Sigmoid colon (tissue), 7 donors: ENCODE measurements around the gene ITGA7. TPM values are rescaled to one million over a fixed set of nuclear protein-coding genes. Genes with fewer than 3 reads are reported as not detected.

ENCODE experiments used
- DNase-seq: peaks from one replicate; pipeline ENCODE4 v3.0.0-alpha.2; 2019
- H3K27ac ChIP-seq, 4 donors: fragments of 200-600 bp; sonication (generic); one replicate each; pipeline ENCODE4 v1.5.1; 2016 to 2019; ENCODE audit warnings: mild to moderate bottlenecking in 1 of 4
- H3K27me3 ChIP-seq, 3 donors: fragments of 200-600 bp; sonication (generic); one replicate each; pipeline ENCODE4 v1.5.1; 2019; ENCODE audit warnings: mild to moderate bottlenecking in 1 of 3
- H3K36me3 ChIP-seq, 4 donors: fragments of 200-600 bp; sonication (generic); one replicate each; pipeline ENCODE4 v1.5.1; 2016 to 2019
- H3K4me1 ChIP-seq, 4 donors: fragments of 200-600 bp; sonication (generic); one replicate each; pipeline ENCODE4 v1.5.1; 2017 to 2019
- H3K4me3 ChIP-seq, 4 donors: fragments of 200-600 bp; sonication (generic); one replicate each; pipeline ENCODE4 v1.5.1; 2017 to 2019; ENCODE audit warnings: mild to moderate bottlenecking in 2 of 4, moderate library complexity in 1 of 4
- H3K9me3 ChIP-seq, 4 donors: fragments of 200-600 bp in 3 of 4; sonication (generic) in 3 of 4; one replicate each; pipeline versions ENCODE4 v1.5.1 to v1.6.1; 2013 to 2019
- EP300 ChIP-seq, 4 donors: sonication (generic); formaldehyde crosslinking; IDR thresholded peaks; one replicate each; pipeline ENCODE4 v1.6.1; 2017; ENCODE audit warnings: antibody characterized with exemption in 4 of 4
- POLR2A ChIP-seq, 2 donors: fragments of 450-650 bp; IDR thresholded peaks; one replicate each; pipeline ENCODE4 v1.6.1; 2016; ENCODE audit warnings: antibody characterized with exemption in 2 of 2, mild to moderate bottlenecking in 2 of 2, moderate library complexity in 2 of 2
- POLR2AphosphoS5 ChIP-seq, 4 donors: sonication (generic); formaldehyde crosslinking; IDR thresholded peaks; one replicate each; pipeline ENCODE4 v1.6.1; 2017; ENCODE audit warnings: antibody characterized with exemption in 4 of 4
- WGBS, 2 donors: extraction: QIAGEN DNeasy Blood & Tissue Kit; methylation state at CpG; one replicate each; pipeline ENCODE4 v1.1.7; 2013; 5-methylcytosine and 5-hydroxymethylcytosine counted together
- intact Hi-C: fragments of 100-400 bp; cut with DNase I; formaldehyde crosslinking; loops from one replicate; pipeline ENCODE4 v1.15.1; 2023
- polyA plus RNA-seq, 3 donors: library from polyadenylated mRNA; stranded (reverse); fragments of 200-250 nt; gene quantifications; one replicate each; pipeline ENCODE4 v1.2.3, GENCODE V29; 2013
- total RNA-seq, 4 donors: library from RNA; depleted of rRNA; stranded (reverse); fragments of >200 nt; gene quantifications; one replicate each; pipeline ENCODE4 v1.1.0, GENCODE V29; 2016
- TF ChIP-seq, protein P1 (sequence below), 4 experiments: fragments of 450-650 bp in 3 of 4; fragments of 200-600 bp in 1 of 4; IDR thresholded peaks; one replicate each; pipeline ENCODE4 v1.5.1; 2016 to 2019; ENCODE audit warnings: antibody characterized with exemption in 4 of 4, mild to moderate bottlenecking in 3 of 4, moderate library complexity in 2 of 4
- donor health status: healthy with polysubstance abuse.
- donor health status: Bipolar disorder and iron deficiency.
- donor health status: healthy.

The ITGA7 gene
- total and polyA plus RNA-seq, 7 donors: 1.8 to 588 (median 66.6) TPM

DNA sequence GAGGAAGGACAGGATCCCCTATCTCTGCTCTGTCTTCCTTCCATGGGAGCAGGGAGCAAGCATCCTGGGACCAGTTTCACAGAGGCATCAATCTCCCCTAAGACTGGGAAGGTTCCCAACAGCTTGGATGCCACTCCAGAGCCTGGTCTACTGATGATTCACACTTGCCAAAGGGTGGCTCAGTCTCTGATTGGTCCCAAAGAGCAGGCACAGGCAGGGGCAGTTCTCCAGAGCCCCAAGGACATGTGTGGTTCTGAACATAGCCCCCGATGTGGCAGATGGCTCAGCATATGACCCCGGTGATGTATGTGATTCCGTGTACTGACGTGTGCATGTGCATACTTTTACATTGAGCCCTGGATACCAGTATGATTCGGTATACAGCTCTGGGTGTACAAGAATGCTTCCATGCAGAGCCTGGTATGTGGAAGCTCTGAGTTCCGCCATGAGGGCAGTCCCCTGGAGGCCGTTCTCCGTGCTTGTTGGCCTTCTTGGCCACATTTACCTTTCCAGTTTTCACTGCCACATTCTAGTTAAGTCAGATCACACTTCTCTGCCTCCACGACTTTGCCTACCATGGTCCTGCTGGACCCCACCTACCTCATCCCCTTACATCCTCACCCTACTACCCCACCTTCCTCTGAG is 21.2 kb downstream of the ITGA7 start:
- H3K4me1 ChIP-seq: peaks cover 0 to 8% (median 7%) of the 10 kb centered on the region in 4 donors
- TF ChIP-seq POLR2AphosphoS5 (IDR thresholded peaks at IDR 0.05) (no peak), EP300 (IDR thresholded peaks at IDR 0.05) (no peak), POLR2A (IDR thresholded peaks at IDR 0.05) (no peak)
- TF ChIP-seq, protein P1, sequence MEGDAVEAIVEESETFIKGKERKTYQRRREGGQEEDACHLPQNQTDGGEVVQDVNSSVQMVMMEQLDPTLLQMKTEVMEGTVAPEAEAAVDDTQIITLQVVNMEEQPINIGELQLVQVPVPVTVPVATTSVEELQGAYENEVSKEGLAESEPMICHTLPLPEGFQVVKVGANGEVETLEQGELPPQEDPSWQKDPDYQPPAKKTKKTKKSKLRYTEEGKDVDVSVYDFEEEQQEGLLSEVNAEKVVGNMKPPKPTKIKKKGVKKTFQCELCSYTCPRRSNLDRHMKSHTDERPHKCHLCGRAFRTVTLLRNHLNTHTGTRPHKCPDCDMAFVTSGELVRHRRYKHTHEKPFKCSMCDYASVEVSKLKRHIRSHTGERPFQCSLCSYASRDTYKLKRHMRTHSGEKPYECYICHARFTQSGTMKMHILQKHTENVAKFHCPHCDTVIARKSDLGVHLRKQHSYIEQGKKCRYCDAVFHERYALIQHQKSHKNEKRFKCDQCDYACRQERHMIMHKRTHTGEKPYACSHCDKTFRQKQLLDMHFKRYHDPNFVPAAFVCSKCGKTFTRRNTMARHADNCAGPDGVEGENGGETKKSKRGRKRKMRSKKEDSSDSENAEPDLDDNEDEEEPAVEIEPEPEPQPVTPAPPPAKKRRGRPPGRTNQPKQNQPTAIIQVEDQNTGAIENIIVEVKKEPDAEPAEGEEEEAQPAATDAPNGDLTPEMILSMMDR (IDR thresholded peaks at IDR 0.05): no peak
- 92 to 93% methylated on average over 9 of the region's 9 CpGs for WGBS, 2 donors
- no peaks in the 10 kb centered on the region for H3K27me3 ChIP-seq
- peaks cover 10 to 54% (median 21%) of the 10 kb centered on the region in 4 donors for H3K36me3 ChIP-seq
- intact Hi-C loops: no loop called here
- H3K9me3 ChIP-seq: no peaks in the 10 kb centered on the region
- peak; percentile 59 for DNase-seq
- no peak overlapping the region for H3K27ac ChIP-seq
- H3K4me3 ChIP-seq: no peak overlapping the region

DNA sequence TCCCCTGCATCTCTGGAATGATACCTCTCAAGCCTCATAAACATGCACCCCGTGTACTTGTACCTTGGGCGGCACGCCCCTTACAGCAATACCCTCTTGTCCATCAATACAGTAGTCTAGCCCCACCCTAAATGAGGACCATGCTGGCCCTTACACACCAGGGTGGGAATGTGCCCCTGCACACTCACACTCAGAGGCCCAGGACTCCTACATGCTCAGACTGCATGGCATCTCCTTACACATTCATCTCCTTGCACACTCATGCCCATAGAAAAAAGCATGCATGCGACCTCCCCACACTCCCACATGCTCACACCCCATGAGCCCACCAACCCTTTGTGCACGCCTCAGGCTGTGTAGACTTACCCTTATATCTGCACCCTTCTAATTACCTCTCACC is 22.0 kb downstream of the ITGA7 start:
- H3K36me3 ChIP-seq: peaks cover 10 to 48% (median 19%) of the 10 kb centered on the region in 4 donors
- no peak for TF ChIP-seq EP300 (IDR thresholded peaks at IDR 0.05)
- TF ChIP-seq POLR2AphosphoS5 (IDR thresholded peaks at IDR 0.05): peak in 1 of 4 donors; percentile 6
- TF ChIP-seq, protein P1 (IDR thresholded peaks at IDR 0.05): no peak
- H3K4me1 ChIP-seq: peaks cover 0 to 15% (median 11%) of the 10 kb centered on the region in 4 donors
- H3K9me3 ChIP-seq: no peaks in the 10 kb centered on the region
- DNase-seq: peak; percentile 34
- intact Hi-C loops: no loop called here
- H3K27me3 ChIP-seq: no peaks in the 10 kb centered on the region
- no peak overlapping the region for H3K27ac ChIP-seq
- no peak overlapping the region for H3K4me3 ChIP-seq
- WGBS, 2 donors: 83 to 93% methylated on average over 5 of the region's 5 CpGs

DNA sequence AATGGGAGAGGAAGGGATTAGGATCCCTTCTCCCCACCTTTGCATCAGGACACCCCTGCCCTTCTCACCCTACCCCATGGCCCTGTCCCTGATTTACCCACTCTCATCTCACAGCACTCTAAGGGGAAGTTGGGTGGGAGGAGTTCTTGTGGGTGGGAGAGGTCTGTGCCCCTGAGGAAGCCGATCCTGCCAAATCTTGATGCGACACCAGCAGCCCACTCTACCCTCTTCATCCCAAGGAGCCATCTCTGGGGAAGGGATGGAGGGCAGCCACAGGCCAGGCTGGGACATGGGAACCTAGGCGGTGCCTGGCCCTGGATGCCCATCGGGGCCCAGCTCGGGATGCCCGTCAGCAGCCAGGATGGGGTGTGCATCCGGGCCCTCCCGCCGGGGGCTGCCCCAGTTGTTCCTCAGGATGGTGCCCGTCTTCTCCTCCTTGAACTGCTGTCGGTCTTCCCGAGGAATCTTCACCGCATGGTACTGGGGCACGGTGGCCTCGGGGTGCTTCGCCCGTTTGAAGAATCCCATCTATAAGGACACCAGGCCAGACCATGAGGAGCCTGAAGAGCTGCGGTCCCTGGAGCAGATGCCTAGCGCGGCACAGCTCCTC is 22.8 kb downstream of the ITGA7 start:
- TF ChIP-seq EP300 (IDR thresholded peaks at IDR 0.05) (no peak), POLR2AphosphoS5 (IDR thresholded peaks at IDR 0.05) (peak in 2 of 4 donors; percentile 26 to 30), POLR2A (IDR thresholded peaks at IDR 0.05) (no peak)
- TF ChIP-seq, protein P1 (IDR thresholded peaks at IDR 0.05): no peak
- H3K27ac ChIP-seq: no peak overlapping the region
- H3K4me1 ChIP-seq: peaks cover 0 to 15% (median 11%) of the 10 kb centered on the region in 4 donors
- no peaks in the 10 kb centered on the region for H3K9me3 ChIP-seq
- H3K4me3 ChIP-seq: no peak overlapping the region
- peak; percentile 57 for DNase-seq
- intact Hi-C loops: no loop called here
- peaks cover 10 to 48% (median 19%) of the 10 kb centered on the region in 4 donors for H3K36me3 ChIP-seq
- 95 to 97% methylated on average over 20 of the region's 20 CpGs for WGBS, 2 donors
- H3K27me3 ChIP-seq: no peaks in the 10 kb centered on the region

GRCh38 chr12:55683676-55684075 is 24.0 kb downstream of the ITGA7 start:
- 92 to 95% methylated on average over 7 of the region's 7 CpGs for WGBS, 2 donors
- peak; percentile 26 for DNase-seq
- intact Hi-C loops: no loop called here

More at GRCh38 chr12:55683676-55684075, 24.0 kb downstream of the ITGA7 start:
- peaks cover 0 to 15% (median 11%) of the 10 kb centered on the region in 4 donors for H3K4me1 ChIP-seq
- no peak overlapping the region for H3K4me3 ChIP-seq
- no peak for TF ChIP-seq POLR2AphosphoS5 (IDR thresholded peaks at IDR 0.05)
- no peak for TF ChIP-seq EP300 (IDR thresholded peaks at IDR 0.05)
- no peak for TF ChIP-seq POLR2A (IDR thresholded peaks at IDR 0.05)
- TF ChIP-seq, protein P1 (IDR thresholded peaks at IDR 0.05): no peak
- peaks cover 10 to 42% (median 16%) of the 10 kb centered on the region in 4 donors for H3K36me3 ChIP-seq
- H3K27me3 ChIP-seq: no peaks in the 10 kb centered on the region
- no peaks in the 10 kb centered on the region for H3K9me3 ChIP-seq
- no peak overlapping the region for H3K27ac ChIP-seq
